ENCODE measurements around the gene UBE2F.

DNA sequence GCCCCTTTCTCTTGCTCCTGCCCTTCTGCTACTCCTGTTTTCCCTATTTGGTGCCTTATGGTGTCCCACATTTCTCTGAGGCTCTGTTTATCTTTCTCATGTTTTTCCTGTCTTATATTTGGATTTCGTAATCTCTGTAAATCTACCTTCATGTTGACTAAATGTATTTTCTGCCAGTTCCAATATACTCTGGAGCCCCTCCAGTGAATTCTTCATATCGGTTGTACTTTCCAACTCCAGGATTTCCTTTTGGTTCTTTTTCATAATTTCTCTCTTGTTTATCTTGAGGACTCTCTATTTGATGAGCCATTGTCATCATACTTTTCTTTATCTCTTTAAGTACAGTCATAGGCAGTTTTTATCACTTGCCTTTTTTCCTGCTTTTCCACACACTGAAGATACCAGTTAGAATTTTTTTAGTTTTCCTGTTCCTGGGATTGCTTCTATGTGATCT, 113.1 kb downstream of the UBE2F start:
- TF ChIP-seq POLR2A (IDR thresholded peaks at IDR 0.05) = no peak
- TF ChIP-seq, protein P1, sequence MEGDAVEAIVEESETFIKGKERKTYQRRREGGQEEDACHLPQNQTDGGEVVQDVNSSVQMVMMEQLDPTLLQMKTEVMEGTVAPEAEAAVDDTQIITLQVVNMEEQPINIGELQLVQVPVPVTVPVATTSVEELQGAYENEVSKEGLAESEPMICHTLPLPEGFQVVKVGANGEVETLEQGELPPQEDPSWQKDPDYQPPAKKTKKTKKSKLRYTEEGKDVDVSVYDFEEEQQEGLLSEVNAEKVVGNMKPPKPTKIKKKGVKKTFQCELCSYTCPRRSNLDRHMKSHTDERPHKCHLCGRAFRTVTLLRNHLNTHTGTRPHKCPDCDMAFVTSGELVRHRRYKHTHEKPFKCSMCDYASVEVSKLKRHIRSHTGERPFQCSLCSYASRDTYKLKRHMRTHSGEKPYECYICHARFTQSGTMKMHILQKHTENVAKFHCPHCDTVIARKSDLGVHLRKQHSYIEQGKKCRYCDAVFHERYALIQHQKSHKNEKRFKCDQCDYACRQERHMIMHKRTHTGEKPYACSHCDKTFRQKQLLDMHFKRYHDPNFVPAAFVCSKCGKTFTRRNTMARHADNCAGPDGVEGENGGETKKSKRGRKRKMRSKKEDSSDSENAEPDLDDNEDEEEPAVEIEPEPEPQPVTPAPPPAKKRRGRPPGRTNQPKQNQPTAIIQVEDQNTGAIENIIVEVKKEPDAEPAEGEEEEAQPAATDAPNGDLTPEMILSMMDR (IDR thresholded peaks at IDR 0.05) = no peak

Data from adrenal gland (tissue), 5 donors.